Skeletal muscle satellite cell (primary cell): ENCODE results near the gene SPSB4.

Experiments
- H3K27me3 ChIP-seq: 2 replicates; pipeline ENCODE4 v1.7.0; 2013; ENCODE audit warnings: low read length; ENCODE audit not compliant: control insufficient read depth, insufficient read depth
- H3K36me3 ChIP-seq: 2 replicates; pipeline ENCODE4 v1.7.0; 2013; ENCODE audit warnings: mild to moderate bottlenecking, control low read depth, low read length; ENCODE audit not compliant: insufficient read depth
- H3K4me1 ChIP-seq: 2 replicates; pipeline ENCODE4 v1.7.0; 2013; ENCODE audit warnings: low read length; ENCODE audit not compliant: control insufficient read depth, insufficient read depth
- H3K4me2 ChIP-seq: 2 replicates; pipeline ENCODE4 v1.7.0; 2013; ENCODE audit warnings: mild to moderate bottlenecking, low read length
- H3K4me3 ChIP-seq: 2 replicates; pipeline ENCODE4 v1.7.0; 2013; ENCODE audit warnings: low read length
- H3K9ac ChIP-seq: 2 replicates; pipeline ENCODE4 v1.7.0; 2013; ENCODE audit warnings: mild to moderate bottlenecking, low read depth, low read length, moderate library complexity
- H3K9me3 ChIP-seq: replicated peaks from 2 replicates; pipeline ENCODE4 v1.7.0; 2013; ENCODE audit warnings: mild to moderate bottlenecking, control low read depth, low read length

SPSB4 gene

GRCh38 chr3:141030296-141030695 is 20.9 kb upstream of the SPSB4 start:
- no peaks in the 10 kb centered on the region for H3K4me1 ChIP-seq
- no peak overlapping the region for H3K4me2 ChIP-seq
- peaks cover 3% of the 10 kb centered on the region for H3K27me3 ChIP-seq
- no peaks in the 10 kb centered on the region for H3K36me3 ChIP-seq
- H3K9me3 ChIP-seq, result no peaks in the 10 kb centered on the region
- no peak overlapping the region for H3K9ac ChIP-seq
- H3K4me3 ChIP-seq, result no peak overlapping the region

- Histone ChIP-seq H3K4me3 (no peak overlapping the region), H3K4me1 (no peaks in the 10 kb centered on the region), H3K4me2 (no peak overlapping the region), H3K9me3 (no peaks in the 10 kb centered on the region), H3K9ac (no peak overlapping the region), H3K36me3 (no peaks in the 10 kb centered on the region), H3K27me3 (peaks cover 39% of the 10 kb centered on the region)
Observed at GRCh38 chr3:141039589-141039988, 11.6 kb upstream of the SPSB4 start.

- H3K4me2 ChIP-seq, result no peak overlapping the region
- H3K9ac ChIP-seq, result no peak overlapping the region
- H3K36me3 ChIP-seq, result no peaks in the 10 kb centered on the region
- no peak overlapping the region for H3K4me3 ChIP-seq
- H3K27me3 ChIP-seq, result peaks cover 56% of the 10 kb centered on the region
- no peaks in the 10 kb centered on the region for H3K9me3 ChIP-seq
- no peaks in the 10 kb centered on the region for H3K4me1 ChIP-seq
Observed at GRCh38 chr3:141044695-141045641, 6.2 kb upstream of the SPSB4 start.

GRCh38 chr3:141045849-141046248 is 5.3 kb upstream of the SPSB4 start:
- Histone ChIP-seq H3K36me3 (no peaks in the 10 kb centered on the region), H3K4me2 (no peak overlapping the region), H3K4me3 (no peak overlapping the region), H3K4me1 (no peaks in the 10 kb centered on the region), H3K9ac (no peak overlapping the region), H3K27me3 (peaks cover 57% of the 10 kb centered on the region), H3K9me3 (no peaks in the 10 kb centered on the region)

GRCh38 chr3:141047168-141047567 is 4.0 kb upstream of the SPSB4 start:
- H3K9me3 ChIP-seq, result no peaks in the 10 kb centered on the region
- H3K36me3 ChIP-seq, result no peaks in the 10 kb centered on the region
- H3K4me1 ChIP-seq, result peaks cover 6% of the 10 kb centered on the region
- no peak overlapping the region for H3K4me3 ChIP-seq
- H3K27me3 ChIP-seq, result peaks cover 60% of the 10 kb centered on the region
- no peak overlapping the region for H3K4me2 ChIP-seq
- H3K9ac ChIP-seq, result no peak overlapping the region

- no peaks in the 10 kb centered on the region for H3K36me3 ChIP-seq
Observed at GRCh38 chr3:141049681-141050080, 1.5 kb upstream of the SPSB4 start.

GRCh38 chr3:141051443-141052200 is 475 bp downstream of the SPSB4 start:
- H3K27me3 ChIP-seq, result peaks cover 73% of the 10 kb centered on the region
- H3K36me3 ChIP-seq, result no peaks in the 10 kb centered on the region
- H3K4me2 ChIP-seq, result peak overlapping the region; percentile 83
- no peaks in the 10 kb centered on the region for H3K9me3 ChIP-seq
- peak overlapping the region; percentile 35 for H3K9ac ChIP-seq
- H3K4me3 ChIP-seq, result peak overlapping the region; percentile 66
- H3K4me1 ChIP-seq, result peaks cover 6% of the 10 kb centered on the region

More at GRCh38 chr3:141049681-141050080, 1.5 kb upstream of the SPSB4 start:
- no peaks in the 10 kb centered on the region for H3K9me3 ChIP-seq
- H3K4me2 ChIP-seq, result no peak overlapping the region
- H3K4me3 ChIP-seq, result no peak overlapping the region
- no peak overlapping the region for H3K9ac ChIP-seq
- peaks cover 69% of the 10 kb centered on the region for H3K27me3 ChIP-seq
- H3K4me1 ChIP-seq, result peaks cover 6% of the 10 kb centered on the region

- peak overlapping the region; percentile 66 for H3K4me3 ChIP-seq
- H3K4me2 ChIP-seq, result peak overlapping the region; percentile 83
- peaks cover 6% of the 10 kb centered on the region for H3K4me1 ChIP-seq
- no peak overlapping the region for H3K9ac ChIP-seq
- H3K27me3 ChIP-seq, result peaks cover 75% of the 10 kb centered on the region
- H3K9me3 ChIP-seq, result no peaks in the 10 kb centered on the region
- H3K36me3 ChIP-seq, result no peaks in the 10 kb centered on the region
Observed at GRCh38 chr3:141052201-141053069, 1.3 kb downstream of the SPSB4 start.

GRCh38 chr3:141055136-141055535 is 4.0 kb downstream of the SPSB4 start:
- peaks cover 54% of the 10 kb centered on the region for H3K27me3 ChIP-seq
- no peaks in the 10 kb centered on the region for H3K9me3 ChIP-seq
- H3K36me3 ChIP-seq, result no peaks in the 10 kb centered on the region
- no peak overlapping the region for H3K4me2 ChIP-seq
- peaks cover 6% of the 10 kb centered on the region for H3K4me1 ChIP-seq
- no peak overlapping the region for H3K9ac ChIP-seq
- H3K4me3 ChIP-seq, result no peak overlapping the region

GRCh38 chr3:141055536-141056445 is 4.6 kb downstream of the SPSB4 start:
- Histone ChIP-seq H3K4me1 (peaks cover 6% of the 10 kb centered on the region), H3K4me3 (no peak overlapping the region), H3K4me2 (no peak overlapping the region), H3K9ac (no peak overlapping the region), H3K9me3 (no peaks in the 10 kb centered on the region), H3K27me3 (peaks cover 51% of the 10 kb centered on the region), H3K36me3 (no peaks in the 10 kb centered on the region)
